ENCODE results near the gene HOXB3. TPM values are rescaled to one million over a fixed set of nuclear protein-coding genes. Genes with fewer than 3 reads are reported as not detected.

Gene HOXB3
- total RNA-seq, 4 donors from 2014 or later: 10.8 to 34.9 (median 28.7) TPM

DNA sequence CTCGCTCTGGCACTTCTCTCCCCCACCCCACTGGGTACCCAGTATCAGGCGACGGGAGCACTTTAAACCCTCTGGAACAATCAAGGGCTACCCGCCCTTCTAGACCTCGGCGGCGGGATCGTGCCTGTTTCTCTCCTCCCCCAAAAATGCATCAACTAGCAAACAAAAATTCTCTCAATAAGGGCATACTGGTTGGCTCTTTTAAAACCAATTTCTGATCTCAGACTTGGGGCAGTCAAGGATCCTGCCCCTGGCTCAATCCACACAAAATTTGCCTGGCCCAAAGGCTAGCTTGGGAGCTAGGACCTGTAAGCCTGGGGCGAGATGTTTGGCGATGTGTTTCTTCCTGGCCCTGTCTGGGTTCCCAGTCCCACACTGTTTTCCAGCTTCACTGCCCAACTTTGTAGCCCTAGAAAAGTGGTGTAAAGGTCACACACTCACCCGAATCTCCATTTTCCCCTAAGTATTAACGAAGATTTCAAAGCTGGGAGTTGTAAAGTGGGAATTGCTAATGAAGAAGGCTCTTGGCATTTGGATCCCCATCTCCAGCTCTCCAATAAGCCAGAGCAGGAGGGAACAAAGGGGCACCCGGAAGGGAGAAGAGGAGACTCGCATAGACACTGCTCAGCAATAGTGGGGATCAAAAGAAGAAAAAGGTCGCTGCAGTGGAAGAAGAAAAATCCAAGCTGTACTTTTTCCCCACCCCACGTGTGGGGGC is 30.8 kb downstream of the HOXB3 start:
- H3K9me3 ChIP-seq: no peaks in the 10 kb centered on the region
- 60% methylated on average over 16 of the region's 16 CpGs for WGBS
- H3K4me3 ChIP-seq: peak overlapping the region; percentile 42 to 57 (median 56)
- intact Hi-C loops (cut with DNase I): no loop called here
- H3K4me1 ChIP-seq: peaks cover 67 to 97% (median 96%) of the 10 kb centered on the region in 4 donors
- H3K27me3 ChIP-seq: no peaks in the 10 kb centered on the region
- H3K27ac ChIP-seq (replicated peaks in 1 of 4): peak overlapping the region; percentile 91 to 97 (median 96)
- no peak for TF ChIP-seq POLR2A (IDR thresholded peaks at IDR 0.05; ENCODE audit: low read depth)
- TF ChIP-seq POLR2AphosphoS5 (IDR thresholded peaks at IDR 0.05): no peak
- TF ChIP-seq, protein P1, sequence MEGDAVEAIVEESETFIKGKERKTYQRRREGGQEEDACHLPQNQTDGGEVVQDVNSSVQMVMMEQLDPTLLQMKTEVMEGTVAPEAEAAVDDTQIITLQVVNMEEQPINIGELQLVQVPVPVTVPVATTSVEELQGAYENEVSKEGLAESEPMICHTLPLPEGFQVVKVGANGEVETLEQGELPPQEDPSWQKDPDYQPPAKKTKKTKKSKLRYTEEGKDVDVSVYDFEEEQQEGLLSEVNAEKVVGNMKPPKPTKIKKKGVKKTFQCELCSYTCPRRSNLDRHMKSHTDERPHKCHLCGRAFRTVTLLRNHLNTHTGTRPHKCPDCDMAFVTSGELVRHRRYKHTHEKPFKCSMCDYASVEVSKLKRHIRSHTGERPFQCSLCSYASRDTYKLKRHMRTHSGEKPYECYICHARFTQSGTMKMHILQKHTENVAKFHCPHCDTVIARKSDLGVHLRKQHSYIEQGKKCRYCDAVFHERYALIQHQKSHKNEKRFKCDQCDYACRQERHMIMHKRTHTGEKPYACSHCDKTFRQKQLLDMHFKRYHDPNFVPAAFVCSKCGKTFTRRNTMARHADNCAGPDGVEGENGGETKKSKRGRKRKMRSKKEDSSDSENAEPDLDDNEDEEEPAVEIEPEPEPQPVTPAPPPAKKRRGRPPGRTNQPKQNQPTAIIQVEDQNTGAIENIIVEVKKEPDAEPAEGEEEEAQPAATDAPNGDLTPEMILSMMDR (IDR thresholded peaks at IDR 0.05): no peak
- TF ChIP-seq EP300 (IDR thresholded peaks at IDR 0.05): no peak
- H3K36me3 ChIP-seq: peaks cover 0 to 2% (median 0%) of the 10 kb centered on the region in 4 donors
- no peak for DNase-seq (ENCODE audit: extremely low spot score)

DNA sequence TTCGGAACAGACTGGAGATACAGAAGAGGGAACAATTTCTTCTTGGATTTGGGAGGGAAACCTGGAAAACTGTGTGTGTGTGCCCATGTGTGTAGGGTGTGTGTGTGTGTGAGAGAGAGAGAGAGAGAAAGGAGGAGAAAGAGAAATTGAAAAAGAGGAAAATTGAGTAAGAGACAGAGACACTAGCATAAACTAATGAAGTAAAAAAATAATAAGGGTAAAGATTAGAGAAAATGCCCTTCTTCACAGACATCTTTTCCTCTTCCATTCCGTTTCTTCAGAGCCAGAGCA is 31.3 kb downstream of the HOXB3 start:
- Histone ChIP-seq H3K27me3 (no peaks in the 10 kb centered on the region), H3K4me1 (peaks cover 67 to 97% (median 97%) of the 10 kb centered on the region in 4 donors), H3K36me3 (peaks cover 0 to 5% (median 0%) of the 10 kb centered on the region in 4 donors), H3K9me3 (no peaks in the 10 kb centered on the region), H3K4me3 (peak overlapping the region; percentile 42 to 57 (median 56)), H3K27ac (replicated peaks in 1 of 4) (peak overlapping the region; percentile 91 to 97 (median 96))
- no peak for DNase-seq (ENCODE audit: extremely low spot score)
- TF ChIP-seq EP300 (IDR thresholded peaks at IDR 0.05) (no peak), POLR2A (IDR thresholded peaks at IDR 0.05; ENCODE audit: low read depth) (no peak)
- intact Hi-C loops (cut with DNase I): no loop called here
- WGBS: 46% methylated on average over 2 of the region's 2 CpGs

DNA sequence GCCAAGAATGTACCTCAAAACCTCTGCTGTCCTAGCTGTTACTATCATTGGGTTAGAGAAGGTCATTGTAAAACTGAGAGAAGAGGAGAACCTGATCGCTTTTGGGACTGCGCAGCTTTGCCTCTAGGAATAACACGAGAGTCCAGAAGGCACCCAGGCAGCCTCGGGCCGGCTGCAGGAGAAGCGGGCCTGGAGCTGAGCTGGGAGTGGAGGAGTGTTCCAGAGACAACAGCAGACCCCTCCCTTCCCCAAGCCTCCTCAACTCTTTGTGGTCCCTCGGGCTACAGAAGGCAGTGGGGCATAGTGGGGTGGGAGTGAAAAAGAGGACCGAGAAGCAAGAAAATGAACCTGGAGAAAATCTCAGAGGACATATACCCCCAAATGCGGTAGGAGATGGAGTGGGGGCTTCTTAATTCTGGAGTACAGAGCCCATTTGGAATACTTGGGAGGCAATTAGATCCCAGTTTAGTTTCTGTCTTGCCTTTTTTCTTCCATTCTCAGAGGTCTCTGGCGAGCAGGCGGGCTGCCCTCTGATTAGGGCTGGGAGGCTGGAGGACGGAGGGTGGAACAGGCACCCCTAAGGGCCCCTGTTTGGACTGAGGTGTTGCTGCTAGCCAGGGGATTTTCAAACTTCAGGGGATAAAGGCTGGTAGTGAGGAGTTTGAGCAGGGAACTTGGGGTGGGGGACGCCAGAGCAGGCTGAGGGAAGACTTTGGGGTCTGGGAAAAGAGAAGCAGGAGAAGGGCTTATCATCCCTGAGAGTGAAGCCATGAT is 31.8 kb downstream of the HOXB3 start:
- peak overlapping the region; percentile 91 to 97 (median 96) for H3K27ac ChIP-seq (replicated peaks in 1 of 4)
- intact Hi-C loops (cut with DNase I): no loop called here
- H3K4me1 ChIP-seq: peaks cover 67 to 97% (median 97%) of the 10 kb centered on the region in 4 donors
- no peaks in the 10 kb centered on the region for H3K9me3 ChIP-seq
- 57% methylated on average over 11 of the region's 13 CpGs for WGBS
- TF ChIP-seq, protein P1 (IDR thresholded peaks at IDR 0.05): no peak
- no peaks in the 10 kb centered on the region for H3K27me3 ChIP-seq
- H3K36me3 ChIP-seq: peaks cover 0 to 5% (median 0%) of the 10 kb centered on the region in 4 donors
- no peak for DNase-seq (ENCODE audit: extremely low spot score)
- H3K4me3 ChIP-seq: peak overlapping the region; percentile 42 to 57 (median 56)

DNA sequence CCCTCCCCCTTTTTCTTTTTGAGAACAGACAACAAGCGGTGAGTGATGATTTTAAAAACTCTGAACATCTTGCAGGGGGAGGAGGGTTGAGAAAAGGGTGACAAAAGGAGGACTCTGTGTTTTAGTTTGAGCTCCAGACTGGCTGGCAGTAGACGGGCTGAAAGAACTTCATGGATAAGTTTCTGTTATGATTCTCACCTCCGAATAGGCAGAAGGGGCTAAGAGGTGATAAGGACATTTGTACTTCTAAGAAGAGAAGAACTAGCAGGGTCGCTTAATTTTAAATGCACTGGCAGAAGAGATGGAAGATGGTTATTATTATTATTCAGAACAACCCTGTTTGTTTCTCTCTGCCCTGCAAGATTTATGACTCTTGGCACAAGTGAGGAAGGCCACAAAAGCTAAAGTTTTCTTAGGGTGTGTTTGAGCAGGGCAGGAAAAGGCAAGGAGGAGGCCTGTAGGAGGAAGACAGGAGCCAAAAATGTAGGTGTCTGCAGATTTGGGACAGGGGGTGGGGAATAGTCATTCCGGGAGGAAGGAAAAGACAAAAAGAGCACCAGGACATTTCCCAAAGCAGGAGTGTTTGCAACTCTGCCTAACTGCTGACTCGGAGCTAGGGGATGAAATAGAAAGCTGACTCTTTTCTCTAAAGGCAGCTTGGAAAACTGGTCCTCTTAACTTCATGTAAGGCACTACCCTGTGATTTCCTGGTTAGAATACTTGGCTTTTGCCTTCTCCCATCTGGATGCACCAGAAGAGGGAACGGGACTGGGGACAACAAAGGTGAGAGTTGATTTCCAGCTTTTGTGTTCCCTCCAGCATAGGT is 33.3 kb downstream of the HOXB3 start:
- no peak for TF ChIP-seq EP300 (IDR thresholded peaks at IDR 0.05)
- TF ChIP-seq POLR2AphosphoS5 (IDR thresholded peaks at IDR 0.05): peak in 1 of 2 donors; percentile 28

DNA sequence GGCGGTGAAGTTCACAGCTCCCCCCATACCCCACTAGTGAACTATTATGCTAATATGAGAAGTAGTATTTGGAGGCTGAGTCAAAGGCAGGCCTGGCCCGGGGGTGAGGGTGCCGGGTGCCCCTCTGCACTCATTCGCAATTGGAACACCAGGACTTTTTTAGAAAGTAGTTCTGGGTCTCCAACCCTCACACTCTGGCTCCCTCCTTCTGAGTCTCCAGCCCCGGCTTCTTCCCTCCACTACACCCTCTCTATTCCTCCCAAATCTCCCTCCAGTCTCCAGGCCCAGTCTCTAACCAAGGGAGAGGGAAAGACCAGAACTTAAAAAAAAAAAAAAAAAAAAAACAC is 33.8 kb downstream of the HOXB3 start:
- H3K4me1 ChIP-seq: peaks cover 48 to 97% (median 97%) of the 10 kb centered on the region in 4 donors
- no peak for TF ChIP-seq POLR2AphosphoS5 (IDR thresholded peaks at IDR 0.05)
- TF ChIP-seq, protein P1 (IDR thresholded peaks at IDR 0.05): no peak
- no peak for TF ChIP-seq EP300 (IDR thresholded peaks at IDR 0.05)
- TF ChIP-seq POLR2A (IDR thresholded peaks at IDR 0.05; ENCODE audit: low read depth): no peak

More for the DNA sequence above, 33.3 kb downstream of the HOXB3 start:
- DNase-seq (ENCODE audit: extremely low spot score): no peak
- H3K27me3 ChIP-seq: no peaks in the 10 kb centered on the region
- peaks cover 53 to 97% (median 97%) of the 10 kb centered on the region in 4 donors for H3K4me1 ChIP-seq
- H3K4me3 ChIP-seq: peak overlapping the region; percentile 42 to 57 (median 56)
- intact Hi-C loops (cut with DNase I): no loop called here
- H3K36me3 ChIP-seq: peaks cover 0 to 10% (median 4%) of the 10 kb centered on the region in 4 donors
- H3K27ac ChIP-seq (replicated peaks in 1 of 4): peak overlapping the region; percentile 91 to 97 (median 96)
- 27% methylated on average over 7 of the region's 7 CpGs for WGBS
- no peaks in the 10 kb centered on the region for H3K9me3 ChIP-seq

More for the DNA sequence above, 33.8 kb downstream of the HOXB3 start:
- no peak for DNase-seq (ENCODE audit: extremely low spot score)
- Histone ChIP-seq H3K4me3 (peak overlapping the region; percentile 56 to 64 (median 57)), H3K27me3 (no peaks in the 10 kb centered on the region), H3K27ac (replicated peaks in 1 of 4) (peak overlapping the region; percentile 91 to 97 (median 96)), H3K36me3 (peaks cover 0 to 16% (median 9%) of the 10 kb centered on the region in 4 donors), H3K9me3 (no peaks in the 10 kb centered on the region)
- intact Hi-C loops (cut with DNase I): no loop called here
- 37% methylated on average over 5 of the region's 5 CpGs for WGBS
